GM19324 (cell line): ENCODE results near the gene IGFL2.
"Not testable (repeated sequence)": the region's sequence is repeated elsewhere in the genome, so short reads cannot be mapped to it uniquely, and the experiment has no call there.

Source experiments
- ATAC-seq: cut with Tn5 transposase; IDR thresholded peaks from one replicate; pipeline ENCODE4 v1.9.1; 2021; ENCODE audit warnings: mild to moderate bottlenecking, moderate library complexity; ENCODE audit not compliant: unreplicated experiment, low FRiP score

Gene IGFL2

GRCh38 chr19:46205183-46205984, 57.3 kb downstream of the IGFL2 start:
- ATAC-seq: no peak

GRCh38 chr19:46206176-46206575, 58.1 kb downstream of the IGFL2 start:
- no peak for ATAC-seq

GRCh38 chr19:46206682-46207081, 58.6 kb downstream of the IGFL2 start:
- no peak for ATAC-seq

DNA sequence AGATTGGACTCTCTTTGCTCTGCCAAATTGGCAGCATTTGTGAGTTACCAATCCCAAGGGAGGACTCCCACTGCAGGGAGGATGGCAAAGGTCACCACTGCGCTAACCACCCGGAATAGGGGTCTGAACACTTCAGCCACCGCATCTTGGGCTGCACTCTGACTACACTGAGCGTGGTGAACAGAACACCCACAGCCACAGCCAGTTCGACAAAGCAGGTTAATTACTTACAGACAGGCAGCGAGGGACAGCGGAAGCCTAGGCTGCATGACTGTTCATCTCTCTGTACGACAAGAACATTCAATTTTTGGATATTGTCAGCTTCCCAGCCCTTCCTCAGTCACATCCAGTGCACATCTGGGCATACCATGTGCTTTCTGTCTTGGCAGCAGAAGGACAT, 59.8 kb downstream of the IGFL2 start:
- ATAC-seq: not testable (repeated sequence)

DNA sequence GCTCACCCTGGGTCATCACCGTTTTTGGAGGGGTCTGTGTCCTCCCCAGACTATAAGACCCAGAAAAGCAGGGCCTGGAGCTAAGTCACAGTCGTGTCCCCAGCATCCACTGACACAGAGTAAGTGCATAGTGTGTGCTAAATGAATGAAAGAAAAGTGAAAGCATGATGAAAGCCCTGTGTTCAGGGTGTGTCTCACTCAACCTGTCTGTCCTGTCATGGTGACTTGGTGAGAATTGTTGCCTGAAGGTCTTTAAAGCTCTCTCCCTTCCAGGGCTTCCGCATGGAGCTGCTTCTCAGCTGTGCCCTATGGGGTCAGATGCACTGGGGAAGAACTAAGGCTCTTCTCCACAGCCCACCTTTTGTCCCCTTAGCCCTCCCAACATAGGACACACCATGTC, 61.0 kb downstream of the IGFL2 start:
- ATAC-seq: no peak

- no peak for ATAC-seq
Measured at GRCh38 chr19:46209472-46209871, 61.4 kb downstream of the IGFL2 start.

DNA sequence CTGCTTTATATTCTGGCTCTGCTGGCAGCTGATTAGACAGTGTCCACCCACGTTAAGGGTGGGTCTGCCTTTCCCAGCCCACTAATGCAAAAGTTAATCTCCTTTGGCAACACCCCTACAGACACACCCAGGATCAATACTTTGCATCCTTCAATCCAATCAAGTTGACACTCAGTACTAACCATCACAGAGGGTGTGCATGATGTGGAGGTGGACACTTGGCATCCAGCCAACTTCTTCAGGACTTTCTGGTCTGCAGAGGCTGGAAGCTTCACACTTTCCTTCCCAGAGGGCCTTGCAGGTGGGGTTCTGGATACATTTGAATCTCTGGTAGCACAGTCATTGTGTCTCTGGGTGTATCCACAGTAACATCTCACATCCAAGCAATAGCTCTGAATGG, 62.6 kb downstream of the IGFL2 start:
- ATAC-seq: no peak
